Nephron progenitor cell (in vitro differentiated cells): Measurements from ENCODE around the gene TOMT.

Source experiments
- DNase-seq: peaks from one replicate; pipeline ENCODE4 v3.0.0; 2021
- H3K27ac Mint-ChIP-seq: 2 replicates; pipeline ENCODE4 v1.8.0; 2021; ENCODE audit warnings: mild to moderate bottlenecking, moderate library complexity, mixed read lengths
- H3K27me3 Mint-ChIP-seq: 2 replicates; pipeline ENCODE4 v1.8.0; 2021; ENCODE audit warnings: mild to moderate bottlenecking, low read depth, mixed read lengths; ENCODE audit not compliant: poor library complexity
- H3K36me3 Mint-ChIP-seq: 2 replicates; pipeline ENCODE4 v1.8.0; 2021; ENCODE audit warnings: low read depth, mixed read lengths
- H3K4me1 Mint-ChIP-seq: 2 replicates; pipeline ENCODE4 v1.8.0; 2021; ENCODE audit warnings: mixed read lengths
- H3K4me3 Mint-ChIP-seq: 2 replicates; pipeline ENCODE4 v1.8.0; 2021; ENCODE audit warnings: mild to moderate bottlenecking, moderate library complexity, mixed read lengths
- H3K9me3 Mint-ChIP-seq: 2 replicates; pipeline ENCODE4 v1.8.0; 2021; ENCODE audit warnings: mild to moderate bottlenecking, moderate library complexity, mixed read lengths
- TF ChIP-seq, protein P1 (sequence below): fragments of 200-600 bp; sonication (generic); IDR thresholded peaks from 2 replicates; pipeline ENCODE4 v1.5.0; 2021; ENCODE audit warnings: antibody characterized with exemption

Gene TOMT

DNA sequence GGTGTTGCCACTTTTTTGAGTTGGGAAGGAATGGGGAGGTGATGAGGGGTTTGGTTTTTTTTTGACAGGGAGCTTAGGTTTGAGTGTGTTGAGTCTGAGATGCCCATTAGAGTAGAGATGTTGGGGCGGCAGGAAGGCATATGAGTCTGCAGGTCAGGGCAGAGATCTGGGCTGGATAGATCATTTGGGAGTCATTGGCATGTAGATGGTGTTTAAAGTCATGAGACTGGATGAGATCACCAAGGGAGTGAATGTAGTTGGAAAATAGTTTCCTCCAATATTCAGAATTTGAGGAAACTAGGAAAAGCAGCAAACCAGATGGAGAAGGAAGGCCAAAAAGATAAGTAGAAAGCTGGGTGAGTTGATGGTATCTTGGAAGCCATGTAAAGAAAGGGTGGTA is 8.8 kb downstream of the TOMT start:
- TF ChIP-seq, protein P1, sequence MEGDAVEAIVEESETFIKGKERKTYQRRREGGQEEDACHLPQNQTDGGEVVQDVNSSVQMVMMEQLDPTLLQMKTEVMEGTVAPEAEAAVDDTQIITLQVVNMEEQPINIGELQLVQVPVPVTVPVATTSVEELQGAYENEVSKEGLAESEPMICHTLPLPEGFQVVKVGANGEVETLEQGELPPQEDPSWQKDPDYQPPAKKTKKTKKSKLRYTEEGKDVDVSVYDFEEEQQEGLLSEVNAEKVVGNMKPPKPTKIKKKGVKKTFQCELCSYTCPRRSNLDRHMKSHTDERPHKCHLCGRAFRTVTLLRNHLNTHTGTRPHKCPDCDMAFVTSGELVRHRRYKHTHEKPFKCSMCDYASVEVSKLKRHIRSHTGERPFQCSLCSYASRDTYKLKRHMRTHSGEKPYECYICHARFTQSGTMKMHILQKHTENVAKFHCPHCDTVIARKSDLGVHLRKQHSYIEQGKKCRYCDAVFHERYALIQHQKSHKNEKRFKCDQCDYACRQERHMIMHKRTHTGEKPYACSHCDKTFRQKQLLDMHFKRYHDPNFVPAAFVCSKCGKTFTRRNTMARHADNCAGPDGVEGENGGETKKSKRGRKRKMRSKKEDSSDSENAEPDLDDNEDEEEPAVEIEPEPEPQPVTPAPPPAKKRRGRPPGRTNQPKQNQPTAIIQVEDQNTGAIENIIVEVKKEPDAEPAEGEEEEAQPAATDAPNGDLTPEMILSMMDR = no peak
- Mint-ChIP-seq H3K36me3 (peaks cover 6% of the 10 kb centered on the region), H3K4me3 (no peak overlapping the region), H3K4me1 (peaks cover 36% of the 10 kb centered on the region), H3K9me3 (peaks cover 7% of the 10 kb centered on the region), H3K27me3 (peaks cover 19% of the 10 kb centered on the region), H3K27ac (no peak overlapping the region)
- DNase-seq = no peak

DNA sequence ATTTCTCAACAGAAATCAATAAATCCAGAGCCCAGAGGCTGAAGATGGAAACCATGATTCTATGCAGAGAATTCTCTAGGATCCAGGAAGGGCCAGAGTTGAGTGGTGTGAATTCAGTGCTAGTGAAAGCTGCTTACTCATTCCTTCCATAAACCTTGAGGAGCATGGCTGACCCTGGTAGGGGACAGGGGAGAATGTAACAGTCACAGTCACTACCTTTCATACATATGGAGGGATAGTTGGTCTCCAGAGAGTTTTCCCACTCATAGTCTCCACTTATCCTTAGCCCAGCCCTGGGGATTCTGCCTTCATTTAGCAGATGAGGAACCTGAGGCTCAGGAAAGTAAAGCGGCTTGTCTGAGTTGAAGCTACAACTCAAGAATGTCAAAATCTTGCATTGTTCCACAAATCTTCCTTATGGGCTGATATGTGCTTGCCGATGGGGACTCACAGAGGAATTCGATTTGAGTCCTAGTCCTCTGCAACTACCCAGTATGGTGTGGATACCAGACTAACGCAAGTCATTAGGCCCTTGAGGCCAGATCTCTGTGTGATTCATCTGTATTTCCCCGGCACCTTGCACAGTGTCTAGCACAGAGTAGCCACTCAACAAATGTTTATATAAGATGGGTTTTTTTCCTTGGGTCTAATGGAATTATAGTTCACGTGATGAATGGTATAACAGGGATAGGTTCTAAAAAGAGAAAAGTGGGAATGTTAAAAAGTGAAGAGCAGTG is 10.5 kb downstream of the TOMT start:
- Mint-ChIP-seq H3K27me3 (peaks cover 33% of the 10 kb centered on the region), H3K9me3 (peaks cover 7% of the 10 kb centered on the region), H3K36me3 (no peaks in the 10 kb centered on the region), H3K4me3 (no peak overlapping the region), H3K27ac (no peak overlapping the region), H3K4me1 (peaks cover 33% of the 10 kb centered on the region)
- DNase-seq = no peak
- TF ChIP-seq, protein P1 = no peak

DNA sequence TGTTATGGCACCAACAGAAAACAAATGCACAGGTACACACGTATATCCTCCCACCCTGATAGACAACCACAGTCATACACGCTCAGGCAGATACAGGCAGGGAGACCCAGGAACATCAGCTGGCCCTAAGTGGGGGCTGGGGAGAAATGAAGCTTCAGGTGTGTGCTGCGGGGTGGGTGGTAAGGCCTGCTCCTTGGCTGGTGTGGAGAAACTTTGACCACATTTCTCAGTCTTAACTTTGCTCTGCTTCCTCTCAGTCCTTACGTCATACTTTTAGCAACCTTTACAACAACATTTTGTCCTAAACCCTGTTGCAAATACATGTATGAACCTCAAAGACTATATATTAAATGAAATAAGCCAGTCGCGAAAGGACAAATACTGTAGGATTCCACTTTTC is 13.5 kb downstream of the TOMT start:
- Mint-ChIP-seq H3K9me3 (peaks cover 6% of the 10 kb centered on the region), H3K27ac (no peak overlapping the region), H3K4me3 (no peak overlapping the region), H3K27me3 (peaks cover 38% of the 10 kb centered on the region), H3K36me3 (no peaks in the 10 kb centered on the region), H3K4me1 (peaks cover 12% of the 10 kb centered on the region)
- no peak for DNase-seq
- TF ChIP-seq, protein P1 = no peak

DNA sequence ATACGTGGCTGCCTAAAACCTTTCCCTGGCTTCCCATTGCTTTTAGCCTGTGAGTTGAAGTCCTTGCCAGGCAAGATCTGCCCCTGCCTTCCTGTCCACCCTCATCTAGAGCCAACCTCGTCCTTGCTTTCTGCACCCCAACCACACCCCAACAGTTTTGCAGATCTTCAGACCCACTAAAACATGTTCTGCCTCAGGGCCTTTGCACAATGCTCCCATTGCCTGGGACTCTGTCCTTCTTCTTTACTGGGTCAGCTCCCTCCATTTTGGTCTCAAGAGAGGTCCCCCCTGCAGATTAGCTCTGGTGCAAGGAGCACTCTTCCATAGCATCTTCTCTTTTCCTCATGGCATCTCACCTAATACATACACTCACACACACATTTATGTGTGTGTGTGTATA is 15.2 kb downstream of the TOMT start:
- Mint-ChIP-seq H3K4me1 (peaks cover 12% of the 10 kb centered on the region), H3K27ac (no peak overlapping the region), H3K9me3 (peaks cover 14% of the 10 kb centered on the region), H3K4me3 (no peak overlapping the region), H3K36me3 (no peaks in the 10 kb centered on the region), H3K27me3 (peaks cover 32% of the 10 kb centered on the region)
- TF ChIP-seq, protein P1 = no peak
- DNase-seq = no peak

DNA sequence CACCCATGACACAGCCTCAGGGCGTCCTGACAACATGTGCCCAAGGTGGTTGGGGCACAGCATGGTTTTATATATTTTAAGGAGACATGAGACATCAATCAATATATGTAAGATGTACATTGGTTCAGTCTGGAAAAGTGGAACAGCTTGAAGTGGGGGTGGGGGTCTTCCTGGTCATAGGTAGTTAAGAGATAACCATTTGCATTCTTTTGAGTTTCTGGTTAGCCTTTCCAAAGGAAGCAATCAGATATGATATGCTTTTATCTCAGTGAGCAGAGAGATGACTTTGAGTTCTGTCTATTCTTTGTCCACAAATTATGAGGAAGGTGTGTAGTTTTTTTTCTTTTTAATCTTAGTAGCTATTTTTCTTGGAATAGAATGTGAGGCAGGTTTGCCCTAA is 16.9 kb downstream of the TOMT start:
- DNase-seq = no peak
- Mint-ChIP-seq H3K36me3 (no peaks in the 10 kb centered on the region), H3K9me3 (peaks cover 28% of the 10 kb centered on the region), H3K27ac (no peak overlapping the region), H3K4me1 (peaks cover 12% of the 10 kb centered on the region), H3K27me3 (peaks cover 28% of the 10 kb centered on the region), H3K4me3 (no peak overlapping the region)
- TF ChIP-seq, protein P1 = no peak

DNA sequence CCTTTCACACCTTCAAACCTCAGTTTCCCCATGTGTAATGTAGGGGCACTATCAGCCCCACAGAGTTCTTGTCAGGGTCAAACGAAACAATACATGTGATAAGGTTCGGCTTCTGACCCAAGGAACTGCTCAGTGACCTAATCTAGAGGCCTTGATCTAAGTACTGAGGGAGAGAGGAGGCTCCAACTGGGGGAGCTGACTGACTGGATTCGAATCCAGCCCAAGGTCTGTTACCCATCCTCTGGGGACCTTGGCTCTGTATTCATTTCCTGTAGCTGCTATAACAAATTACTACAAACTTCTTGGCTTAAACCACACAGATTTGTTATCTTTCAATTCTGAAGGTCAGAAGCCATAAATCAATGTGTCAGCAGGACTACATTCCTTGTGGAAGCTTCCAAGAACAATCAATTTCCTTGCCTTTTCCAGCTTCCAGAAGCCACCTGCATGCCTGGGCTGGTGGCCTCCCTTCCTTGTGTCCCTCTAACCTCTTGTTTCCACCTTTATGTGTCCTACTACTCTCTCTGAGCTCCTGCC is 17.5 kb downstream of the TOMT start:
- H3K4me3 Mint-ChIP-seq = no peak overlapping the region
- no peak for DNase-seq
- peaks cover 12% of the 10 kb centered on the region for H3K4me1 Mint-ChIP-seq
- H3K27ac Mint-ChIP-seq = peak overlapping the region; percentile 29
- H3K36me3 Mint-ChIP-seq = no peaks in the 10 kb centered on the region
- TF ChIP-seq, protein P1 = no peak
- H3K27me3 Mint-ChIP-seq = peaks cover 32% of the 10 kb centered on the region
- peaks cover 34% of the 10 kb centered on the region for H3K9me3 Mint-ChIP-seq
